HFF-Myc (cell line): ENCODE measurements around the gene ADGRD1.

Experiments used
- DNase-seq: peaks from one replicate; pipeline ENCODE4 v3.0.0-alpha.2; 2011; ENCODE audit warnings: low read depth; ENCODE audit errors: extremely low read depth
- H3K4me3 ChIP-seq: replicated peaks from 2 replicates; pipeline ENCODE4 v1.5.1; 2011; ENCODE audit warnings: low read depth, mild to moderate bottlenecking, control low read depth, low read length
- TF ChIP-seq, protein P1 (sequence below): IDR thresholded peaks from 2 replicates; pipeline ENCODE4 v1.5.1; 2012; ENCODE audit warnings: mild to moderate bottlenecking, low read depth, low read length, control low read depth; ENCODE audit errors: missing control alignments

The ADGRD1 gene

DNA sequence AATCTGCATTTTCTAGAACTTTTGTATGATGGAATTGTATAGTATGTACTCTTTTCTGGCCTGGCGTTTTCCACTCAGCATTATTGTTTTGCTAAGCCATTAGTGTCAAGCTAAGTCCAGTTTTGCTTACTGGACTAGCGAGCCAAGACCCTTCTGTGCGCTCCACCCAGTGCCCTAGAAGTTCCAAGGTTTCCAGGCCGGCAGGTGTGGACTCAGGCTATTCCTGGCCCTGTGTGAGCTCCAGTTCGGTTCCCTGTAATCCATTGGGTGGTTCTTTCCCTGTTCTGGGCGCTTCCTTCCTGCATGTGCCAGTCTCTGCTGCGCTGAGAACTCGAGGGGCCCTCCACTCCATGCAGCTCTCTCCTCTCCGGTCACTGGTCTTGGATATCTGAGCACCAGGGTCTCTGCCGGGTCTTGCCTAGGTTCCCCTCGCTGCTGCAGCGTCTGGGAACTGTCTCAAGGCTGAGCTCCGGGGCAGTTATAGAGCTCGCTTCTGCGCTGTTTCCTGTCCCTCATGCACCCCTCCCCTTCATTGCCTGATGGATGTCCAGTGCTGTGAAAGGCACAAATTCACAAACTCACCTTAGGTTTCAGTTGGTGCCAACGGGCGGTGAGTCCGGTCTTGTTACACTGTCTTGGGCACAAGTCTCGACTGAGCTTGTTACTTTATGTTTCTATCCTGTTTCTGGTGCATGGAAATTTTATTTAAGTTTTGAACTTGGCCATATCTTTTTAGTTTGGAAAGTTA, 100.8 kb downstream of the ADGRD1 start:
- H3K4me3 ChIP-seq: no peak overlapping the region
- DNase-seq: no peak
- TF ChIP-seq, protein P1, sequence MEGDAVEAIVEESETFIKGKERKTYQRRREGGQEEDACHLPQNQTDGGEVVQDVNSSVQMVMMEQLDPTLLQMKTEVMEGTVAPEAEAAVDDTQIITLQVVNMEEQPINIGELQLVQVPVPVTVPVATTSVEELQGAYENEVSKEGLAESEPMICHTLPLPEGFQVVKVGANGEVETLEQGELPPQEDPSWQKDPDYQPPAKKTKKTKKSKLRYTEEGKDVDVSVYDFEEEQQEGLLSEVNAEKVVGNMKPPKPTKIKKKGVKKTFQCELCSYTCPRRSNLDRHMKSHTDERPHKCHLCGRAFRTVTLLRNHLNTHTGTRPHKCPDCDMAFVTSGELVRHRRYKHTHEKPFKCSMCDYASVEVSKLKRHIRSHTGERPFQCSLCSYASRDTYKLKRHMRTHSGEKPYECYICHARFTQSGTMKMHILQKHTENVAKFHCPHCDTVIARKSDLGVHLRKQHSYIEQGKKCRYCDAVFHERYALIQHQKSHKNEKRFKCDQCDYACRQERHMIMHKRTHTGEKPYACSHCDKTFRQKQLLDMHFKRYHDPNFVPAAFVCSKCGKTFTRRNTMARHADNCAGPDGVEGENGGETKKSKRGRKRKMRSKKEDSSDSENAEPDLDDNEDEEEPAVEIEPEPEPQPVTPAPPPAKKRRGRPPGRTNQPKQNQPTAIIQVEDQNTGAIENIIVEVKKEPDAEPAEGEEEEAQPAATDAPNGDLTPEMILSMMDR: no peak

DNA sequence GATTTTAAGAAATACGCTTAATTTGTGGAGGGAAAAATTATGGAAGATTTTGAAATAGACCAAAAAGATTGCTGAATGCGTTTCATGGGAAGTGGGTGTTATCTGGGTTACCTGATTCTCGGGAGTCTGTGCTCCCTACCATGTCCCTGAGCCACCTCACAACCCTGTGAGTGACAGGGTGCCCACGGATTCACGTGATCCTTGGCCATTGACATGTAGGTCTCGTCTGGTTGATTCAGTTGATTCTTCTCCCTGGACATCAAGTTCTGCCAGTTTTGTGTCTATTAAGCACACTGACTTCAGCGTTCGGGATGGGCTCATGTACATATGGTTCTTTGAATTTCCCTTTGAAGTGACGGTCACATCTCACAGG, 101.4 kb downstream of the ADGRD1 start:
- H3K4me3 ChIP-seq: no peak overlapping the region

DNA sequence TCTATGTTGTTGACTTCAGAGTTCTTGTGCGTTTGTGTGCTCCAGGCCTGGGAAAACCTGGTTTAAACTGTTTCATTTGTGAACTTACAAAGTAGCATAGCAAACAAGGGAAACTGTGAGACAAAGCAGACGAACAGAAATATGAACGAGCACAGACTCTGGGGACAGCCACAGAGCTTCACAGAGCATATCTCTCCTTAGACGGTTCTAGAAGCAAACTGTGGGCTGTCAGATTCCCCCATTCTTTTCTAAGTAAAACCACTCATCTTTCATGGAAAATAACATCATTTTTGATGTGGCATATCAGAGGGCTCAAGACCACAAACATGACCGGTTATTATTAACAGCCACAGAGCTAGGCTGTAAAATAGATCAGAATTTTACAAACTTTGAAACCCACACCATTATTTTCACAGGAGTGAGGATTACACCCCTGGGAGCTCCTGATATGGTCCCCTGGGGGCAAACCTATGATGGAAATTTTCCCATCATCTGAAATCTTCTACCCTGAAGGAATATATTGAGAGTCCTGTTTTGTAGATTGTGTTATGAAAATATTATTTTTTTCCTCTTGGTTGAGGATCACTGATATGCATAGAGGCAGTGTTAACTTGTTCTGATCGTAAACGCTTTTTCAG, 102.0 kb downstream of the ADGRD1 start:
- no peak overlapping the region for H3K4me3 ChIP-seq
- TF ChIP-seq, protein P1: no peak
- no peak for DNase-seq

More for the DNA sequence above, 101.4 kb downstream of the ADGRD1 start:
- TF ChIP-seq, protein P1: no peak
- no peak for DNase-seq

DNA sequence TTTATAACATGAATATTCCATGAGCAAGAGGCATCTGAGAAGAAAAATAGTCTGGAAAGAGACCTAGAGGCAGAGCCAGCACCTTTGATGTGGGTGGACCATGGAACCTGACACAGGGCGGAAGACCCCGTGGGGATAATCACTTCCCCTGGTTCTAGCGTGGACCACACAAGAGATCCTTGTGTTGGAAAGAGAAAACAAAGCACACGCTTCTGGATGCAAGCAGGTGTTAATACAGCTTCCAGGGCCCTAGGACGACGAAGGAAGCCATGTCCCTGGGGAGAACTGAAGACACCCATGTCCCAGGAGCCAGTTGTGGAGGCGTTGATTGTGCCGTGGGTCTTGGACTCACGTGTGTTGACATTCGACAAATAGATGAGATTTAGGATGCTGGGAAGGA, 102.9 kb downstream of the ADGRD1 start:
- H3K4me3 ChIP-seq: no peak overlapping the region
- TF ChIP-seq, protein P1: no peak
- DNase-seq: no peak

DNA sequence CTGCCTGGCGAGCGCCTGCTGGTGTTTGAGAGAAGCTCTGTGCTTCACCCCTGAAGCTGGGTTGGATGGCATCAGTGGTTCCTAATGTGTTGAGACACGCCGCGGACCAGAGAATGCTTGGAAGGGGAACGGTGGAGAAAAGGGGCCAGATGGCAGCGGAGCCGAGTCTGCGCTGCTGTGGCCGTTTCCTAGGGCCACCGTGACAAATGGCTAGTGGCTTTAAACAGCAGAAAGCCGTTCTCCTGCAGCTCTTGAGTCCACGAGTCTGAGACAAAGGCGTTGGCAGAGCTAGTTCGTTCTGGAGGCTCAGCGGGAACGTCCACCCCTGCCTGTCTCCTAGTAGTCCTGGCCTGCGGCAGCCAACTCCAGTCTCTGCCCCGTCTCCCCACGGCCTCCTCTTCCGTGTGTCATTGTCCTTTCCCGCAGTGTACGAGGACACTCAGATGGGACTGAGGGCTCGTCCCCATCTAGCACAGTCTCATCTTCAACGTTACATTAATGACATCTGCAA, 103.6 kb downstream of the ADGRD1 start:
- no peak for DNase-seq
- no peak overlapping the region for H3K4me3 ChIP-seq
- TF ChIP-seq, protein P1: no peak

DNA sequence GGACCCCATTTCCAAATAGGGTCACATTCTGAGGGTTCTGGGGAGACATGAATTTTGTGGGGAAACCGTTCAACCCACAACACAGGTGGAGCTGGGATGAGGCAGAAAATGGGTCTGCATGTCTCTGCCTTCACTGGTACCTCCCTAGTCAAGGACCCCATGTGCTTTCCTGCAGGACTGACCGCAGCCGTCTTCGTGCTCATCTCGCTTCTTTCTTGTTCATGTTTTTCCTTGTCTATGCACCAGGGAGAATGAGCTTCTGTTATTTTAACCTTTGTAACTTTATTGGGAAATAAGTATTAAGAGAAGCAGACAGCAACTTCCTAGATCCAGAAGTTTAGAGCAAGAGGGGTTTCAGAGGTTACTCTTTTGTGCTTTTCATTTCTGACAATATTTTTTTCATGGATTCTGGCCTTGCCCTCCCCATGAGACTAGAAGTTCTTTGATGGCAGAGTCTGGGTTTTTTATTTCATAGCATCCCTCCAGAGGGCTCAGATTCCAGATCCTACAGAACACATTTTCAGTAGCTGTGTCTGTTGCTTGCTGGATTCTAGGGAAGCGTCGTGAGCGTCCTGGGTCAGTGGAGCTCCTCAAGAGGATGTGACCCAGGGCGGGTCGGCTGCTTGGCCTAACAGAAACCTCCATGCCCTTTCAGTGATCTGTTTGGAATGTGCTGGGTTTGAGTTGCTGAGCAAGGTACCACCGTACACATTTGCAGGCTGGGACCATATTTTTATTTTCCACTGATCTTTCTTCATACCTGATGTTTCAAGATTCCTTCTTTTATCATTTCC, 104.2 kb downstream of the ADGRD1 start:
- DNase-seq: no peak
- H3K4me3 ChIP-seq: no peak overlapping the region
- TF ChIP-seq, protein P1: no peak
